Measurements from ENCODE around the gene ZCWPW2.

Gene ZCWPW2, protein sequence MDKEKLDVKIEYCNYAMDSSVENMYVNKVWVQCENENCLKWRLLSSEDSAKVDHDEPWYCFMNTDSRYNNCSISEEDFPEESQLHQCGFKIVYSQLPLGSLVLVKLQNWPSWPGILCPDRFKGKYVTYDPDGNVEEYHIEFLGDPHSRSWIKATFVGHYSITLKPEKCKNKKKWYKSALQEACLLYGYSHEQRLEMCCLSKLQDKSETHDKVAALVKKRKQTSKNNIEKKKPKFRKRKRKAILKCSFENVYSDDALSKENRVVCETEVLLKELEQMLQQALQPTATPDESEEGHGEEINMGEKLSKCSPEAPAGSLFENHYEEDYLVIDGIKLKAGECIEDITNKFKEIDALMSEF

DNA sequence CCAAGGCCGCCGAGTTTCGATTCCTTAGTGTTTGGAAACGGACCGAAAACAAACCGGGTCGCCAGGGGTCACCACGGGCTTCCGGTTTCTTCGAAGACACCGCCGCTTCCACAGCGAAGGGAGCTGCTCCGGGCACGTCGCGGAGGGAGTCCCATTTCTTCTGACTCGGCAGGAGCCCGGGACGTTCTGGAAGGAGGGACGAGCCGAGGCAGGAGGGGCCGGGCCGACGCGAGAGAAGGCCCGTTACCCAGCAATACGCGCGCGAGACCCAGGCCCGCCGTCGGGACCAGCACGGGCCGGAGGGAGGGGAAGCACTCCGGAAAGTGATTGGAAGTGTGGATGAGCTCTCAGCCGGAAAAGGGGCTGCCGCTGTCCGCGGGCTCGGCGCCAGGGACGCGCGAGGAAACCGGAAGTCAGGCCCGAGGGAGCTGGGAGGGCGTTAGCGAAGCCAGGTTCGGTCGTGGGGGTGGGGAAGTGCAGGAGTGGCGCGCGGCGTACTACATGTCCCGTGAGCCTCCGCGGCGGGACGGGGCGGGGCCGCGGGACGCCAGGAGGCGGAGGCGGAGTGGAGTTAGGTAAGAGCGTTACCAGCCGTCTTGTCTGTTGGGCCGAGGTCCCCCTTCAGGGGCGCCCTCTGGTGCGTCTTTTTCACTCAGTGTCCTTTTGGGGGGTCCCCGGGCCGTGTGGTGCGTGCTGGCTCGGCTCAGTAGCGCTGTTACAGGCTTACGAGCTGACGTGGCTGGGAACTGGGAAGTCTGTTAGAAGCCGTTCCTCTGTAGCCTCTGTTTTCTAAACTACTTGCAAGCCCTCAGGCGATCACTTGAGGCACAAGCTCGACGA is at the start of gene ZCWPW2, which contains the start of gene AZI2:
Gene ZCWPW2 (plus strand): TSS at position 93 of the 840 bp plus-strand sequence. CDS start 64,348 bp downstream, outside the sequence.
Gene AZI2 (minus strand): TSS at position 196 of the 840 bp plus-strand sequence. CDS start 8,207 bp downstream, outside the sequence.
- peak; percentile 94 for DNase-seq
- H3K4me1 Mint-ChIP-seq: peaks cover 49% of the 10 kb centered on the region
- peak within 1 kb of the TSS; percentile 90 for H3K4me3 Mint-ChIP-seq
- peaks cover 16% of the 10 kb centered on the region for H3K36me3 Mint-ChIP-seq
- peak within 1 kb of the TSS; percentile 96 for H3K27ac Mint-ChIP-seq
- CTCF ChIA-PET: interaction anchor here (0.6 to 1.5 kb wide), 7 partner anchors 12 to 917 kb away, joined by 3 to 4 read pairs (median 3); no protein-coding TSS in a partner anchor
- H3K27me3 Mint-ChIP-seq: no peaks in the 10 kb centered on the region
- H3K9me3 Mint-ChIP-seq: peaks cover 7% of the 10 kb centered on the region

DNA sequence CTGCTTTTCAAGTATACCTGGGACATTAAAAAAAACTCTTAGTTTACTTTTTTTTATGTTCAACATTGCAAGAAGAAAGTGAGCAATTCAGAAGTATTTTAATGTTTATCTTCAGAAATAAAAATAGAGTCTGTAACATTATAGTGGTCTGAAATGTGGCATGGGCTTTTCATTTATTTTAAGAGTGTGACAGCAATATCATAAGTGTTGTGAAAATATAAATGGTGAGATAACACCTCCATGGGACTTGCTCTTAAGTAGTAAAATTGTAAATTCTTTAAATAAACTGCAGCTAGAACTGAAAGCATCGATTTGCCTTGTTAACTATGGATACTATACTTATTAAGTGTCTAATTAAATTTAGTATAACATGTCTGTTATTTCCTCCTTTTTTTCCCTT is 48.8 kb upstream of the ZCWPW2 start:
- Mint-ChIP-seq H3K36me3 (peaks cover 5% of the 10 kb centered on the region), H3K4me1 (peaks cover 3% of the 10 kb centered on the region), H3K27me3 (no peaks in the 10 kb centered on the region), H3K9me3 (no peaks in the 10 kb centered on the region), H3K27ac (no peak overlapping the region), H3K4me3 (no peak overlapping the region)
- DNase-seq: no peak
- CTCF ChIA-PET: no interaction called here

DNA sequence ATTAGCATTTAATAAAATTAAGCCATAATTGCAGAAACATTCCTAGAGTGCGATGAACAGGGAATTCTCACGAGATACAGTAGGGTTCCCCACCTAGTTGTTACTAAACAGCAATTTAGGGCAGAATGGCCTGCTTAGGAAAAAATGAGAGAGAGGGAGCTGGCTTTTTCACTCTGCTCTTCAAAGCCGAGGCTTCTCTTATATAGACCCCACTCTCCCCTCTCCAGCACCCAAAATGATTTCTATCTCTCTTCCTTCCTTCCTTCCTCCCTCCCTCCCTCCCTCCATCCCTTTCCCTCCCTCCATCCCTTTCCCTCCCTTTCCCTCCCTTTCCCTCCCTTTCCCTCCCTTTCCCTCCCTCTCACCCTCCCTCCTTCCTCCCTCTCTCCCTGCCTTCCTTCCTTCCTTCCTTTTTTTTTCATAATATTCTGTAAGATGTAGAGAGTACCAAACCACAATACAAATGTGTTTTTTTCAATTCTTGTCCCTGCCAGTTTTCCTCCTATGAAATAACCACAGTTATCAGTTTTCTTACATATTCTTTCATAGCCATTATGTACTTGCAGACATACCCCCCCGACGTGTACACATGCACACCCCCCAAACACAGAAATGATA is 48.1 kb upstream of the ZCWPW2 start:
- H3K27ac Mint-ChIP-seq: no peak overlapping the region
- peaks cover 3% of the 10 kb centered on the region for H3K4me1 Mint-ChIP-seq
- H3K9me3 Mint-ChIP-seq: no peaks in the 10 kb centered on the region
- no peak for DNase-seq
- H3K4me3 Mint-ChIP-seq: no peak overlapping the region
- no peaks in the 10 kb centered on the region for H3K27me3 Mint-ChIP-seq
- CTCF ChIA-PET: no interaction called here
- peaks cover 5% of the 10 kb centered on the region for H3K36me3 Mint-ChIP-seq

DNA sequence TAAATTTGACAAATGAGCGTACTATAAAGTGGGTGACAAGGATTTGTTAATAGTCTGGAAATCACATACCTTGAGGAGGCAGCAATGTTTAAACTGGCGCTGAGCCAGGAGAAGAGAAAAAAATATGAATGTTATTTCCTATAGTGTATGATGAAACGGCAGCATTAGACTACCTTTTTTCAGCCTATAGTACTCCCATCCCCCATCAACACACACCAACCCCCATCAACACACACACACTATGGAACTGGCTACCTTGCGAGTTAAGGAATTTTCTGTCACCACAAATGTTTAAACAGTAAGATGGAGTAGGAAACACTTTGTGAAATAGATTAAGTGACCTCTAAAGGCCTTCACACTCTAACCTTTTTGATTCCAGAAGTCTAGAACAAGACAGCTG is 46.8 kb upstream of the ZCWPW2 start:
- no peak overlapping the region for H3K4me3 Mint-ChIP-seq
- no peaks in the 10 kb centered on the region for H3K27me3 Mint-ChIP-seq
- peaks cover 6% of the 10 kb centered on the region for H3K36me3 Mint-ChIP-seq
- H3K27ac Mint-ChIP-seq: no peak overlapping the region
- DNase-seq: no peak
- no peaks in the 10 kb centered on the region for H3K4me1 Mint-ChIP-seq
- CTCF ChIA-PET: no interaction called here
- no peaks in the 10 kb centered on the region for H3K9me3 Mint-ChIP-seq

DNA sequence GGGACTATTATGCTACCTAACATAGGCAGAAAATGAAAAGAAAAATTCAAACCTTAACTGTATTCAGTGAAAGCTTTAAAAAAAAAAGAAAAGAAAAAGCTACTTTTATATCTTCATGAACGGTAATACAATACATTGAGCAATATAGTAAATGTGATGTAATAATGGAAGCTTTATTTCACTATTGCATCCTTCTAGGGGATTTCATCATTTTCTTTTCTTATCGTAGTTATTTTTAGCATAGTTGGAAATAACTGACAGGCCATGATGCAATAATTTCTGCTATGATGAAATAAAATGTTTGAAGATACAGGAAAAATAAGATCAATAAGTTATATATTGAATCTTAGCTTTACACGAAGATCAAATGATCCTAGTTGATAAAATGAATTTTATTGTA is 40.3 kb upstream of the ZCWPW2 start:
- CTCF ChIA-PET: interaction anchor here (1.3 kb wide), 1 partner anchor 9 kb away, joined by 3 read pairs; no protein-coding TSS in a partner anchor
- no peak overlapping the region for H3K27ac Mint-ChIP-seq
- no peak overlapping the region for H3K4me3 Mint-ChIP-seq
- H3K9me3 Mint-ChIP-seq: no peaks in the 10 kb centered on the region
- no peaks in the 10 kb centered on the region for H3K27me3 Mint-ChIP-seq
- peaks cover 1% of the 10 kb centered on the region for H3K36me3 Mint-ChIP-seq
- no peaks in the 10 kb centered on the region for H3K4me1 Mint-ChIP-seq
- no peak for DNase-seq

DNA sequence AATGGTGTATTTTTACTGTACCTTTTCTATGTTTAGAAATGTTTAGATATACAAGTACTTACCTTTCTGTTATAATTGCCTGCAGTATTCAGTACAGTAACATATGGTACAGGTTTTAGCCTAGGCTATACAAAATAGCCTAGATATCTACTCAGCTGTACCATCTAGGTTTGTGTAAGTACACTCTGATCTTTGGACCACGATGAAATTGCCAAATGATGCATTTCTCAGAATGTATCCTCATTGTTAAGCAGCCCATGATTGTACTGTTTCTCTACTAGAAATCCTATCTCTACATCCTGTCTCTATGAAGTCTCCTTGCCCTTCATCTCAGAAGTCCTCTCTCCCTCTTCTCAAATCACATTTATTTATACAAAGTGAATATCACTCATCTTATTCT is 32.8 kb upstream of the ZCWPW2 start:
- DNase-seq: no peak
- no peaks in the 10 kb centered on the region for H3K27me3 Mint-ChIP-seq
- peaks cover 5% of the 10 kb centered on the region for H3K36me3 Mint-ChIP-seq
- no peak overlapping the region for H3K27ac Mint-ChIP-seq
- H3K9me3 Mint-ChIP-seq: no peaks in the 10 kb centered on the region
- CTCF ChIA-PET: interaction anchor here (0.6 kb wide), 1 partner anchor 17 kb away, joined by 4 read pairs; no protein-coding TSS in a partner anchor
- peaks cover under 1% of the 10 kb centered on the region for H3K4me1 Mint-ChIP-seq
- H3K4me3 Mint-ChIP-seq: no peak overlapping the region

DNA sequence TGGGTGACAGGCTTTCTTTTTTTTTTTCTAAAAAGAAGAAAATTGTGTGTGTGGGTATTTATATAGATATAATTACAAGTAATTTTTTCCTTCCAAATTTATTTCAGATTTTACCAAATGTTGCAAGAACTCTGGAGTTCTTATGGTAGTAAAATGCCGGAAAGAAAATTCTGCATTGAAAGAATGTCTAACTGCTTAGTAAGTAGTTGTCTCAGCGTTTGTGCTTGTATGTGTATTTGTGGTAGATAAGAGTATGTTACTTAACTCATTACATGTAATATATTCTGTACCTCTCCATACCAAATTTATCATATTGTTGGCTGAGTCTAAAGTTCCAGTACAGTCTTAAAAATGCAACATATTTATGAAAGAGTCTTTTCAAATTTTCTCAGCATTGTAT is 32.3 kb upstream of the ZCWPW2 start:
- H3K4me1 Mint-ChIP-seq: peaks cover 6% of the 10 kb centered on the region
- CTCF ChIA-PET: interaction anchor here (0.6 kb wide), 1 partner anchor 17 kb away, joined by 4 read pairs; no protein-coding TSS in a partner anchor
- DNase-seq: no peak
- no peaks in the 10 kb centered on the region for H3K27me3 Mint-ChIP-seq
- H3K9me3 Mint-ChIP-seq: no peaks in the 10 kb centered on the region
- no peak overlapping the region for H3K27ac Mint-ChIP-seq
- H3K4me3 Mint-ChIP-seq: no peak overlapping the region
- peaks cover 9% of the 10 kb centered on the region for H3K36me3 Mint-ChIP-seq

DNA sequence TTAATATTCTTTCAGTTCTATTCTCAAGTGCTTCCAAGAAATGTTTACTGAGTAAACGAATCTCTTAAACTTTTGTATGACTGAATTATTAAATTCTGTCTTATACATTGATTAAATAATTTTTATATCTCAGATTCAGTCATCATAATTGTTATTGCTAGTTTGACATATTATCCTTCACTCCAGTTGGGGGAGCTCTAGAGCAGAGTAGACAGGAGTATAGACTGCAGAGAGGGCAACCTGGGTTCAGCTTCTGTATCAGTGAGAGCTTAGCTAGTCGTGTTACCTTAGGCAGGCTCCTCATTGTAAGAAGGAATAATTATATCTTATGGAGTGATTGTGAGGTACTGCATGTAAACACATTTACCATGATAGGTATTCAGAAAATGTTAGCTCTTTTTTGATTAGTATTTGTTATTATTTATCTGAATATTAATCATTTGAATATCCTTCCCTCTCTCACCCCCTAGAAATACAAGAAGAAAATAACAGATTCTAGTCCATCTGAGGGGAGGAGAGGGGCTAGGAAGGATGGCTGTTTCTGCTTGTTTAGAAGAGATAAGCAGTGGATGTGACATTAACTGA is 31.0 kb upstream of the ZCWPW2 start:
- DNase-seq: peak; percentile 43
- Mint-ChIP-seq H3K27me3 (no peaks in the 10 kb centered on the region), H3K4me1 (peaks cover 10% of the 10 kb centered on the region), H3K9me3 (no peaks in the 10 kb centered on the region), H3K27ac (no peak overlapping the region), H3K36me3 (peaks cover 13% of the 10 kb centered on the region), H3K4me3 (no peak overlapping the region)
- CTCF ChIA-PET: interaction anchor here (0.9 to 3.4 kb wide), 10 partner anchors 9 to 606 kb away, joined by 3 to 23 read pairs (median 3); partner anchors contain the start of gene EOMES

DNA sequence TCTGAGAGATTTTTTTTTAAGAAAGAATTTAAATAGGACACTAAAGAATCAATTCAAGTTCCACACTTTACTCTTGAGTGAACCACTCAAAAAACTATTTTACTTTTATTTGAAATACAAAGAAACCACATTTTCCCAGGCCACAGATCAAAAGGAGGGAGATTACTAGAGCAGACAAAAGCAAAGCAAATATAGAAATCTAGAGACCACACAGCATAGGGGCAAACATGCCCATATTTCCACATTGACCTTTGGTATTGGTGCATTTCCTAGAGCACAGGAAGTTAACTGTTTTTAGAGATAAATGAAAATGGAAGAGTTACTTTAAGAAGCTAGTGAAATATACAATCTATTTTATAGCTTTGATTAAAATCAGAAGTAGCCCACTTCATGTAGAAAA is 27.5 kb upstream of the ZCWPW2 start:
- no peaks in the 10 kb centered on the region for H3K27me3 Mint-ChIP-seq
- H3K27ac Mint-ChIP-seq: no peak overlapping the region
- H3K4me1 Mint-ChIP-seq: peaks cover 17% of the 10 kb centered on the region
- peaks cover 29% of the 10 kb centered on the region for H3K36me3 Mint-ChIP-seq
- no peak for DNase-seq
- H3K9me3 Mint-ChIP-seq: no peaks in the 10 kb centered on the region
- no peak overlapping the region for H3K4me3 Mint-ChIP-seq
- CTCF ChIA-PET: interaction anchor here (1.5 kb wide), 1 partner anchor 609 kb away, joined by 4 read pairs; no protein-coding TSS in a partner anchor

DNA sequence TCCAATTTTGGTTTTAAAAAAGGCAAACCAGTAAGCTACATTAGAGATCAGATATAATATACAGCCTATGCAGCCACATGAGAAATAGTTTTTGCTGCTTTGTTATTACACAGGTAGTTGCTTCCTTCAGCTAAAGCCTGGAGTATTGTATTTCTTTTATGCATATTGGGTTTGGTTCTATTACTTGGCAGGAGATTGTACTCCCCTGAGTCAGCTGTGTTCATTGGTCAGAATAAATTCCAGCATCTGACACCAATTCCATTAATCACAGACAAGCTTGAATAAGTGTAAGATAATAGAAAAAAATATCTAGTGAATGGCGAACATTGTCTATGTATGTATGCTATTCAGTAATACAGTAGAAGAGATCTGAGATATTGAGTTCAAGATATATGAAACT is 26.1 kb upstream of the ZCWPW2 start:
- no peak overlapping the region for H3K27ac Mint-ChIP-seq
- no peak for DNase-seq
- peaks cover 27% of the 10 kb centered on the region for H3K4me1 Mint-ChIP-seq
- H3K9me3 Mint-ChIP-seq: no peaks in the 10 kb centered on the region
- no peak overlapping the region for H3K4me3 Mint-ChIP-seq
- H3K27me3 Mint-ChIP-seq: no peaks in the 10 kb centered on the region
- peaks cover 29% of the 10 kb centered on the region for H3K36me3 Mint-ChIP-seq
- CTCF ChIA-PET: interaction anchor here (1.3 to 1.5 kb wide), 2 partner anchors 10 to 610 kb away, joined by 3 to 4 read pairs; no protein-coding TSS in a partner anchor

DNA sequence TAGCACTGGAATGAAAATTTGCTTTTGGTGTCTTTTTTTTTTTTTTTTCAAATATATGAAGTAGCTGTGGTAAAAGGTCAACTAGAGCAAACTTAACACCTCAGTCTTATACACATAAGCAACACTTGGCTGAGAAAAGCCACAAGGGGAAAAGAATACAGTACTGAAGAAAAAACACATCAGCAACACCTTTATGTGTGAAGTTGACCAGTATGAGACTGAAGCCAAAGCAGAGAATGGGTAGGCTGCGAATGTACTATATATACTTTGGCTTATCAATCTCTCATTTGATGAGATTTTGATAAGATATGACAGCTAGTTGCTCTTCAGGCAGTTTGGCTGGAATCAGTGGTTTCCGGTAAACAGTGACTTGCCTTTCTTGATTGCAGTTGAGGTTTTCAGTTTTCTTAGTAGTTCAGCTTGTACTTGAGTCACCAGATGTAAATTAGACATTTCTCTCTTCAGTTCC is 22.0 kb upstream of the ZCWPW2 start:
- Mint-ChIP-seq H3K9me3 (no peaks in the 10 kb centered on the region), H3K4me3 (no peak overlapping the region), H3K27me3 (no peaks in the 10 kb centered on the region), H3K27ac (peak overlapping the region; percentile 29), H3K36me3 (peaks cover 20% of the 10 kb centered on the region), H3K4me1 (peaks cover 23% of the 10 kb centered on the region)
- DNase-seq: peak; percentile 32
- CTCF ChIA-PET: interaction anchor here (0.6 to 6.5 kb wide), 9 partner anchors 9 to 1476 kb away, joined by 3 to 52 read pairs (median 3); partner anchors contain the start of genes AZI2 and EOMES

DNA sequence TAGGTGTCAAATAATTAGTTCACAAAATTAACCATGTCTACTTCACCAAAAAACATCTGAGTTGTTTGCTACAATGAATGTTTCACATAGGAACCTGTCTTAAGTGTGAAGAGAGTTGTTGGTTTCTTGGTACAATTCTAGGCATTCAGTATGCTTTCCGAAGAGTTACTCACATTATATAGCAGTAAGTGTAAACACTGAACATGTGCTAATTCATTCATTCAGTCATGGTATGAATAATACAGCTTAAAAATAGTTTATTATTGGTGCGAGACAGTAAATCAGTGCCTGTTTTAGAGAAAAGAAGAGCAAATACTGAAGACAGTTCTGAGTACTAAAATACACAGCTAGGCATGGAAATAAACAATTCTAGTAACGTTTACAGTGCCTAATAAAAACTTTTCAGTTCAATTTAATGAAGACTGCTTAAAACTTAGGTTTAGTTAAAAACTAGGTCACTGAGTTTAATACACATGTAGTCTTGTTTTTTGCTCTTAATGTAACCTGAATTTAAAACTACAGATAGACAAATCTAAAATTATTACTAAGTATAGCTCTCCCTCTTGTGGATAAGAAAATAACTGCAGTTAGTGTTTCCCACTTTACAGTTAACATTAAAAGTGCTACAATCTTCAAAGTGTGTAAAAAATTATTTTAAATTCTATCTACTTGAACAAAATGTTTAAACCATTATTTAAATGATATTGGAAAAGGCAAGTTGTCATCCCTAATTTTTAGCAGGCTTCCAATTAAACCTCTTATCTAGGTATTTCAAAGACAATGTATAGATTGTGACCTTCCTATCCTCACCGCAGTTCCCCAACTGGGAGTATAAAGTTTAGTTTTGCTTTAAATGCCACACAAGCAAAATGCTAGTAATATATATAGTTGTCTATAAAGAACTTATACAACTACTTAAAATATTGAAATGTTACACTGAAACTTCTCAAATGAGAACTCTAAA is 20.1 kb upstream of the ZCWPW2 start:
- no peak for DNase-seq
- Mint-ChIP-seq H3K36me3 (peaks cover 18% of the 10 kb centered on the region), H3K4me1 (peaks cover 22% of the 10 kb centered on the region), H3K4me3 (no peak overlapping the region), H3K27me3 (no peaks in the 10 kb centered on the region), H3K9me3 (no peaks in the 10 kb centered on the region), H3K27ac (no peak overlapping the region)
- CTCF ChIA-PET: interaction anchor here (0.7 to 6.5 kb wide), 16 partner anchors 10 to 648 kb away, joined by 3 to 52 read pairs (median 4); partner anchors contain the start of genes AZI2, EOMES and ZCWPW2
